Adrenal gland (tissue), 5 donors: ENCODE measurements around the gene SIT1.

Source experiments
- POLR2A ChIP-seq, 2 donors: fragments of 450-650 bp; IDR thresholded peaks; one replicate each; pipeline ENCODE4 v1.6.1; 2017; ENCODE audit warnings: antibody characterized with exemption in 2 of 2, mild to moderate bottlenecking in 2 of 2, moderate library complexity in 1 of 2
- TF ChIP-seq, protein P1 (sequence below), 6 experiments: fragments of 450-650 bp in 4 of 6; fragments of 200-600 bp in 2 of 6; sonication (generic) in 1 of 6; IDR thresholded peaks; 1 replicate in 5 of 6; 2 replicates in 1 of 6; pipeline versions ENCODE4 v1.5.1 to v1.8.0; 2016 to 2021; ENCODE audit warnings: antibody characterized with exemption in 6 of 6, mild to moderate bottlenecking in 2 of 6, moderate library complexity in 1 of 6
- donor health status: DM: no; HTN: no; CAD: no.

DNA sequence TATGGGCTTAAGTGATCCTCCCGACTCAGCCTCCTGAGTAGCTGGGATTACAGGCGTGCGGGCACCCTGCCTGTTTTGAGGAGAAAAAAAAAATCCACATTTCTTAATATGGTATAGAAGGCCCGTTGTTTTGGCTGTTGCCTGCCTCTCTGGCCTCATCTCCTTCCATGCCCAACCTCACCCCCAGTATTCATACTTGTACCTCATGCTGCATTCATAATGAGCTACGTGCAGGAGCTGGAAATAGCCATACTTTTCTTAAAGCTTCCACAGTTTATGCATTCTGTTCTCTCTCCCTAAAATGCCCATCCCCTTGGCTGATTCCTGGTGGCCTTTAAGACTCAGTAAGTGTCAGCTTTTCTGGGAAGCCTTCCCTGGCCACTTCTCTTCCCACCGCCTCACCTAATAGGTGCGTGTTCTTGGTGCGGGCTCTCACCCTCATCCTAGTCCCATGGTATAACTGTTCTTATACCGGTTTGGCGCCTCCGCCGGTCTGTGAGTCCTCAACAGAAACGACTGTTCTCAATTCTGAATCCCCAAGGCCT is 41.1 kb upstream of the SIT1 start:
- TF ChIP-seq, protein P1, sequence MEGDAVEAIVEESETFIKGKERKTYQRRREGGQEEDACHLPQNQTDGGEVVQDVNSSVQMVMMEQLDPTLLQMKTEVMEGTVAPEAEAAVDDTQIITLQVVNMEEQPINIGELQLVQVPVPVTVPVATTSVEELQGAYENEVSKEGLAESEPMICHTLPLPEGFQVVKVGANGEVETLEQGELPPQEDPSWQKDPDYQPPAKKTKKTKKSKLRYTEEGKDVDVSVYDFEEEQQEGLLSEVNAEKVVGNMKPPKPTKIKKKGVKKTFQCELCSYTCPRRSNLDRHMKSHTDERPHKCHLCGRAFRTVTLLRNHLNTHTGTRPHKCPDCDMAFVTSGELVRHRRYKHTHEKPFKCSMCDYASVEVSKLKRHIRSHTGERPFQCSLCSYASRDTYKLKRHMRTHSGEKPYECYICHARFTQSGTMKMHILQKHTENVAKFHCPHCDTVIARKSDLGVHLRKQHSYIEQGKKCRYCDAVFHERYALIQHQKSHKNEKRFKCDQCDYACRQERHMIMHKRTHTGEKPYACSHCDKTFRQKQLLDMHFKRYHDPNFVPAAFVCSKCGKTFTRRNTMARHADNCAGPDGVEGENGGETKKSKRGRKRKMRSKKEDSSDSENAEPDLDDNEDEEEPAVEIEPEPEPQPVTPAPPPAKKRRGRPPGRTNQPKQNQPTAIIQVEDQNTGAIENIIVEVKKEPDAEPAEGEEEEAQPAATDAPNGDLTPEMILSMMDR (IDR thresholded peaks at IDR 0.05), result no peak
- TF ChIP-seq POLR2A (IDR thresholded peaks at IDR 0.05), result no peak
